HepG2 (cell line): ENCODE measurements around the gene SLC36A1. TPM values are rescaled to one million over a fixed set of nuclear protein-coding genes. Genes with fewer than 3 reads are reported as not detected.

Experiments used
- AKNA ChIP-seq: sonication (generic); formaldehyde crosslinking; IDR thresholded peaks from 2 replicates; pipeline ENCODE4 v1.4.0; 2020; ENCODE audit warnings: missing genetic modification reagents, borderline replicate concordance
- CCAR2 ChIP-seq: fragments of 200-400 bp; formaldehyde crosslinking; optimal IDR thresholded peaks from 2 replicates; pipeline ENCODE3; 2018; ENCODE audit warnings: low read depth, mild to moderate bottlenecking, low read length, moderate library complexity
- GATAD2A ChIP-seq: IDR thresholded peaks from 2 replicates; pipeline ENCODE4 v1.6.1; 2016
- SNAPC4 ChIP-seq: sonication (generic); formaldehyde crosslinking; IDR thresholded peaks from 2 replicates; pipeline ENCODE4 v1.4.0; 2020; ENCODE audit warnings: mild to moderate bottlenecking, missing genetic modification reagents
- STAT5B ChIP-seq: sonication (generic); formaldehyde crosslinking; IDR thresholded peaks from 2 replicates; pipeline ENCODE4 v1.4.0; 2020; ENCODE audit warnings: missing genetic modification reagents
- THAP11 ChIP-seq: IDR thresholded peaks from 2 replicates; pipeline ENCODE4 v1.6.1; 2016; ENCODE audit warnings: missing biosample characterization, missing genetic modification reagents
- THAP7 ChIP-seq: sonication (generic); formaldehyde crosslinking; IDR thresholded peaks from 2 replicates; pipeline ENCODE4 v1.8.1; 2023; ENCODE audit warnings: mild to moderate bottlenecking, missing genetic modification reagents
- ZBTB14 ChIP-seq: sonication (generic); formaldehyde crosslinking; IDR thresholded peaks from 2 replicates; pipeline ENCODE4 v1.4.0; 2020; ENCODE audit warnings: missing genetic modification reagents
- ZFP37 ChIP-seq: sonication (generic); formaldehyde crosslinking; IDR thresholded peaks from 2 replicates; pipeline ENCODE4 v1.4.0; 2020; ENCODE audit warnings: missing genetic modification reagents, borderline replicate concordance
- ZFP91 ChIP-seq: sonication (generic); formaldehyde crosslinking; IDR thresholded peaks from 2 replicates; pipeline ENCODE4 v1.9.0; 2022; ENCODE audit warnings: missing genetic modification reagents, mild to moderate bottlenecking, borderline replicate concordance
- ZNF350 ChIP-seq: sonication (generic); formaldehyde crosslinking; IDR thresholded peaks from 2 replicates; pipeline ENCODE4 v1.4.0; 2020; ENCODE audit warnings: mild to moderate bottlenecking, low read depth, missing genetic modification reagents, borderline replicate concordance
- ZNF382 ChIP-seq: sonication (generic); formaldehyde crosslinking; IDR thresholded peaks from 2 replicates; pipeline ENCODE4 v1.5.0; 2020; ENCODE audit warnings: missing genetic modification reagents, mild to moderate bottlenecking, borderline replicate concordance
- polyA plus RNA-seq, 8 experiments: library from polyadenylated mRNA; depleted of rRNA in 3 of 8; stranded (reverse) in 7 of 8; unstranded in 1 of 8; fragments of >200 nt; fragmentation: Illumina TruSeq in 4 of 8; extraction: Trizol in 4 of 8; gene quantifications; 2 replicates each; pipeline versions ENCODE4 v1.2.1 to v1.2.3, GENCODE V29; 2011 to 2016; ENCODE audit warnings: low read depth in 4 of 8, missing spikeins in 1 of 8, mixed read lengths in 1 of 8; ENCODE audit not compliant: insufficient read depth in 1 of 8
- total RNA-seq, 5 experiments: library from RNA; depleted of rRNA; stranded (reverse); fragments of >200 nt; fragmentation: Illumina TruSeq; extraction: Trizol; gene quantifications; 2 replicates each; pipeline ENCODE4 v1.2.3, GENCODE V29; 2016; ENCODE audit warnings: low read depth in 1 of 5

SLC36A1 gene
- total and polyA plus RNA-seq, 2 of the 13 experiments (the other 11 are each of a cell fraction or from before 2014, with no cell fraction given) = 8.0 to 8.9 TPM

- TF ChIP-seq SNAPC4 (CRISPR knock-in tag) (peak; percentile 63; the same call in 1 of the 2 replicates), ZNF382 (CRISPR knock-in tag) (no peak), GATAD2A (CRISPR knock-in tag) (peak; percentile 60), ZNF350 (peak; percentile 68; the same call in 1 of the 2 replicates), THAP7 (CRISPR knock-in tag) (0 out of 2 replicates have a peak, but pooled peaks have one; percentile 71), STAT5B (CRISPR knock-in tag) (no peak), ZFP37 (CRISPR knock-in tag) (peak; percentile 31), ZBTB14 (0 out of 2 replicates have a peak, but pooled peaks have one; percentile 34), ZFP91 (peak; percentile 79), THAP11 (CRISPR knock-in tag) (peak; percentile 71), AKNA (CRISPR knock-in tag) (0 out of 2 replicates have a peak, but pooled peaks have one; percentile 62), CCAR2 (no peak)
Observed at GRCh38 chr5:151447174-151448037, at the start of gene SLC36A1 (continued).
